Renal cortex interstitium (tissue), 11 donors: Measurements from ENCODE around the gene NBEAL1. TPM values are rescaled to one million over a fixed set of nuclear protein-coding genes. Genes with fewer than 3 reads are reported as not detected.
A peak's percentile ranks its signal among the peaks of the same experiment; 100 is the strongest.
"Not testable (repeated sequence)": the region's sequence is repeated elsewhere in the genome, so short reads cannot be mapped to it uniquely, and the experiment has no call there.

Experiments used
- DNase-seq, 11 donors: peaks; one replicate each; pipeline ENCODE4 v3.0.0-alpha.2; 2013; ENCODE audit warnings: low read depth in 9 of 11, low spot score in 4 of 11; ENCODE audit errors: extremely low read depth in 1 of 11
- polyA plus RNA-seq, 3 donors: library from polyadenylated mRNA; unstranded; fragments of 120-200 nt; gene quantifications; one replicate each; pipeline ENCODE4 v1.2.1, GENCODE V29; 2013; ENCODE audit not compliant: insufficient read length in 3 of 3

Gene NBEAL1
- polyA plus RNA-seq, 3 donors: 12.0 to 18.2 (median 15.4) TPM

- not testable (repeated sequence) for DNase-seq
These were observed 71.7 kb downstream of the NBEAL1 start for GRCh38 chr2:203086381-203086780.

- not testable (repeated sequence) for DNase-seq
These were observed 76.0 kb downstream of the NBEAL1 start for GRCh38 chr2:203090721-203091120.

GRCh38 chr2:203097735-203098134, 83.1 kb downstream of the NBEAL1 start:
- DNase-seq: peak in 1 of 11 donors; percentile 6

- DNase-seq: not testable (repeated sequence)
These were observed 87.7 kb downstream of the NBEAL1 start for GRCh38 chr2:203102357-203102756.

GRCh38 chr2:203104273-203104672, 89.6 kb downstream of the NBEAL1 start:
- DNase-seq: no peak

GRCh38 chr2:203105996-203106395, 91.3 kb downstream of the NBEAL1 start:
- DNase-seq: no peak

GRCh38 chr2:203110496-203110895, 95.8 kb downstream of the NBEAL1 start:
- not testable (repeated sequence) for DNase-seq

- no peak for DNase-seq
These were observed 97.7 kb downstream of the NBEAL1 start for GRCh38 chr2:203112342-203112741.

GRCh38 chr2:203115201-203115700, 100.6 kb downstream of the NBEAL1 start:
- DNase-seq: not testable (repeated sequence)

GRCh38 chr2:203122317-203122986, 107.8 kb downstream of the NBEAL1 start:
- DNase-seq: peak in 10 of 11 donors; percentile 5 to 37 (median 20)

GRCh38 chr2:203126996-203127395, 112.3 kb downstream of the NBEAL1 start:
- DNase-seq: no peak

- DNase-seq: no peak
These were observed 120.4 kb downstream of the NBEAL1 start for GRCh38 chr2:203135105-203135504.

- DNase-seq: no peak
These were observed 128.7 kb downstream of the NBEAL1 start for GRCh38 chr2:203143391-203143790.

- no peak for DNase-seq
These were observed 134.5 kb downstream of the NBEAL1 start for GRCh38 chr2:203149194-203149593.

GRCh38 chr2:203155406-203155805, 140.7 kb downstream of the NBEAL1 start:
- DNase-seq: no peak

GRCh38 chr2:203162722-203163121, 148.0 kb downstream of the NBEAL1 start:
- not testable (repeated sequence) for DNase-seq

GRCh38 chr2:203164311-203164935, 149.7 kb downstream of the NBEAL1 start:
- no peak for DNase-seq

- DNase-seq: no peak
These were observed 153.1 kb downstream of the NBEAL1 start for GRCh38 chr2:203167751-203168150.

- peak in 2 of 11 donors; percentile 2 for DNase-seq
These were observed 155.8 kb downstream of the NBEAL1 start for GRCh38 chr2:203170502-203170901.

- no peak for DNase-seq
These were observed 160.7 kb downstream of the NBEAL1 start for GRCh38 chr2:203175371-203175770.

- DNase-seq: no peak
These were observed 162.7 kb downstream of the NBEAL1 start for GRCh38 chr2:203177361-203177760.
